ENCODE data around the gene ALOX5. TPM values are rescaled to one million over a fixed set of nuclear protein-coding genes. Genes with fewer than 3 reads are reported as not detected.

The ALOX5 gene
- total and polyA plus RNA-seq, 8 donors, result 6.2 to 44.3 (median 30.8) TPM

DNA sequence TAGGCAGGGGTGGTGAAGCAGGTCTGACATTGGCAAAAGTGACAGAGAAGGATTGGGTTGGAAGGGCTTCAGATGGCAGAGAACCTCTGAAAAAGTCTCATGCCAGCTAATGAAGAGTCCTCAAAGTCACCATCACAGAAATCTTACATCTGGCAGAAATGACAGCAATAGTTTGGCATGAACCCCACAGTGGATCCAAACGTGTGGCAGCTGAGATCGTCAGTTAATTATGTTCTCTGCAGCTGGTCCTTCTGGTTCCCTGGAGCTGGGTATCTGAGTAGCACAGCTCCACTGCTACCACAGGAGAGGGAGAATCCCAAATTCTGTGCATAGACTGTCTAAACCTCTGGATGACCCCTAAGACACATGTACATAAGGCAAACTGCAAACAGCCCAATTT is 73.4 kb downstream of the ALOX5 start:
- Histone ChIP-seq H3K27ac (peak overlapping the region in 1 of 4 donors; percentile 19), H3K4me1 (peaks cover 7 to 24% (median 19%) of the 10 kb centered on the region in 3 donors), H3K27me3 (no peaks in the 10 kb centered on the region), H3K36me3 (no peaks in the 10 kb centered on the region), H3K9me3 (no peaks in the 10 kb centered on the region), H3K4me3 (no peak overlapping the region)
- TF ChIP-seq CTCF (IDR thresholded peaks at IDR 0.05), result no peak
- ATAC-seq, result no peak
- intact Hi-C loops (cut with DNase I), result no loop called here
- 26 to 34% methylated on average over 2 of the region's 2 CpGs for WGBS, 2 donors
- DNase-seq, result no peak
- no peak for FAIRE-seq

DNA sequence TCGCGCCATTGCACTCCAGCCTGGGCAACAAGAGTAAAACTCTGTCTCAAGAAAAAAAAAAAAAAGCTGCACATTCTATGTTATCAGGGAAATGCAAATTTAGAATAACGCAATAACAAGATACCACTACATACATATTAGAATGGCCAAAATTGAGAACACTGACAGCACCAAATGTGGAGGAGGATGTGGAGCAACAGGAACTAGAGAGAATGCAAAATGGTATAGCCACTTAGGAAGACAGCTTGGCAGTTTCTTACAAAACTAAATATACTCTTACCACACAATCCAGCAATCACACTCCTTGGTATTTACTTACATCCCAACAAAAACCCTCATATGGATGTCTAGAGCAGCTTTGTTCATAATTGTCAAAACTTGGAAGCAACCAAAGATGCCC is 76.8 kb downstream of the ALOX5 start:
- Histone ChIP-seq H3K27ac (no peak overlapping the region), H3K9me3 (no peaks in the 10 kb centered on the region), H3K4me1 (peaks cover 28 to 44% (median 32%) of the 10 kb centered on the region in 3 donors), H3K27me3 (no peaks in the 10 kb centered on the region), H3K4me3 (no peak overlapping the region), H3K36me3 (no peaks in the 10 kb centered on the region)
- intact Hi-C loops (cut with DNase I), result no loop called here
- WGBS, 2 donors, result 85 to 88% methylated on average over 3 of the region's 3 CpGs
- no peak for DNase-seq
- no peak for TF ChIP-seq CTCF (IDR thresholded peaks at IDR 0.05)
- FAIRE-seq, result no peak
- ATAC-seq, result no peak

- Histone ChIP-seq H3K4me3 (no peak overlapping the region), H3K9me3 (no peaks in the 10 kb centered on the region), H3K4me1 (peaks cover 28 to 38% (median 28%) of the 10 kb centered on the region in 3 donors), H3K27ac (no peak overlapping the region), H3K27me3 (no peaks in the 10 kb centered on the region), H3K36me3 (no peaks in the 10 kb centered on the region)
- FAIRE-seq (no peak), ATAC-seq (no peak), DNase-seq (no peak)
- intact Hi-C loops (cut with DNase I), result no loop called here
- 96 to 98% methylated on average over 3 of the region's 3 CpGs for WGBS, 2 donors
- no peak for TF ChIP-seq CTCF (IDR thresholded peaks at IDR 0.05)
Measured at GRCh38 chr10:45451407-45451806, 77.4 kb downstream of the ALOX5 start.

DNA sequence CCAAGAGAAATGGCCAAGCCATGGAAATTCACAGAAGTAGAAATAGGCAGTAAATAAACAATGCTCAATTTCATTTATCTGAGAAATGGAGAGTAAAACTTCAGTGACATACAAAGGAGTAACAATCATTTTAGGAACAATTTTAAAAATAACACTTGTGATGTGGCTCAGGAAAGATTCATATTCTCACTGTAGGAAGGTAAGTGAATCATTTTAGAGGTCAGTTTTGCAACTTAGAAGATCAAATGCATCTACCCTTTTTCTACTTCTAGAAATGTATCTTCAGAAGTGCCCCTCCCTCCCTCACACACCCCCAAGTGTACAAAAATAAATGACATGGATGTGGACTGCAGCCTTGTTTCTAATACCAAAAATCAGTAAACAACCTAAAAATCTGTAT is 78.3 kb downstream of the ALOX5 start:
- peaks cover 0 to under 1% (median 0%) of the 10 kb centered on the region in 3 donors for H3K36me3 ChIP-seq
- intact Hi-C loops (cut with DNase I), result no loop called here
- H3K4me1 ChIP-seq, result peaks cover 21 to 35% (median 28%) of the 10 kb centered on the region in 3 donors
- peak overlapping the region in 2 of 4 donors; percentile 61 to 76 for H3K27ac ChIP-seq
- no peak for ATAC-seq
- TF ChIP-seq CTCF (IDR thresholded peaks at IDR 0.05), result no peak
- H3K9me3 ChIP-seq, result no peaks in the 10 kb centered on the region
- no peak for FAIRE-seq
- H3K27me3 ChIP-seq, result no peaks in the 10 kb centered on the region
- H3K4me3 ChIP-seq, result no peak overlapping the region
- no peak for DNase-seq

DNA sequence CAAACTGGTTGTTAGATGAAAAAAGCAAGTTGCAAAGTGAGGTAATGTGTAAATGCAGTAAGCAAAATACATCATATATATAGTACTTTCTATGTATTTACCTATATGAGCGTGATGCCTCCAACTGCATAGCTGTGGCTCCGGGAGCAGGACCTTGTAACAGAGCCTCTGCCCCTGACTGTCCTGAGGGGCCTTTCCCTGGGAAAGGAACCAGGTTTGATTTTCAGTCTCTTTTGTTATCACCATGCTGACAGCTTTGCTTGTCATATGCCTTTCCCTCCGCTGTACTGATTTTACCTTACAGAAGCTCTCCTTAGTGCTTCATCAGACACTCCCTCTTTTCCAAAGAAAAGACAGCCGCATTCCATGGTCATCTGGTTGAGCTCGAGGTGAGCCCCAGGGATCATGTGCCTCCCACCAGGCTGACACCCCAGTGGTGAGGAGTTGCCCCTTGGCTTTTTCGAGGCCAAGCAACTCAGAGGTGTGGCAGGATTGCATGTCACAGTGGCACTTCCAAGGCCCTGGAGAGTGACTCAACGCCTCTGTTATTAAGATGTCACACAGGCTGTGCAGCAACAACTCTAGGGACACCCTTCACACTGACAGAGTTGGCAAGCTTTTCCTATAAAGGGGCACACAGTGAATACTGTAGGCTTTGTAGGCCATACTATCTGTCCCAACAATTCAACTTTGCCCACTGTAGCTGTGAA is 78.9 kb downstream of the ALOX5 start:
- H3K9me3 ChIP-seq, result no peaks in the 10 kb centered on the region
- DNase-seq (no peak), ATAC-seq (peak; percentile 64 to 70 (median 67)), FAIRE-seq (no peak)
- H3K4me1 ChIP-seq, result peaks cover 21 to 35% (median 28%) of the 10 kb centered on the region in 3 donors
- no peak for TF ChIP-seq CTCF (IDR thresholded peaks at IDR 0.05)
- 33 to 35% methylated on average over 7 of the region's 7 CpGs for WGBS, 2 donors
- H3K27me3 ChIP-seq, result no peaks in the 10 kb centered on the region
- peak overlapping the region; percentile 36 to 76 (median 57) for H3K27ac ChIP-seq
- no peak overlapping the region for H3K4me3 ChIP-seq
- intact Hi-C loops (cut with DNase I), result no loop called here
- H3K36me3 ChIP-seq, result peaks cover 0 to 7% (median 0%) of the 10 kb centered on the region in 3 donors

Data from pancreas (tissue), 10 donors.